ENCODE data around the gene HBP1. TPM values are rescaled to one million over a fixed set of nuclear protein-coding genes. Genes with fewer than 3 reads are reported as not detected.

The HBP1 gene
- total and polyA plus RNA-seq, 2 experiments from 2014 or later: 55.1 to 66.0 TPM

DNA sequence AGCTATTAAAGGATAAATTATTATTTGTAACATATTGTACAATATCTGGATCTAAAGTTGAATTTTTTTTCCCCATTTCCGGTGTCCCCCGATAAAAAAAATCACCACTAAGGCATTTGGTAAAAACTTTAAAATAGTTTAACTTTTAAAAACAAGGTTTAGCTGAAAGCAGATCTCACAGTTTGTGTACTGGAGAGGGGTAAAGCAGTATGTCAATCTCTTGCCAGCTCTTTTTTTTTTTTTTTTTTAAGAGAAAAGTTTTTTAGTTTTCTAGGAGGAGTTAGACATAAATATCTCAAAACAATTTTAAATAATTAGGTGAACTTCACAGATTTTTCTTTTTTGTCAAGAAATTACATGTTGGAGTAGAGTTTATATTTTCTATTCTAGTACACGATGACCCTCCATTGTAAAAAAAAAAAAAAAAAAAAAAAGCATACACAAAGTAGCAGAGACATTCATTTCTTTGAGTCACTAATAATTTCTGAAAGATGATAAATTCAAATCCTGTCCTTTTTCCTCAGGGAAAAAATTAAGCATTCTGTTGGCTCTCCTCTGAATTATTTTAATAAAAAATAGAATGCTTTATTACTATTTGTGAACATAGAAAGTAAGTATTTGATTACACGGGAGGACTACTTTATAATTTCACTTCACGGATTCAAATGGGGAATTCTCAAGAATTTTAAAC, 1.9 kb upstream of the HBP1 start:
- Histone ChIP-seq H3K36me3 (no peaks in the 10 kb centered on the region), H3K4me1 (ENCODE audit: low read depth) (peaks cover 16% of the 10 kb centered on the region), H3K27me3 (no peaks in the 10 kb centered on the region), H3K27ac (peak overlapping the region; percentile 98), H3K9me3 (ENCODE audit: low read depth) (no peaks in the 10 kb centered on the region), H3K4me3 (peak overlapping the region; percentile 48)
- peak in 1 of 2 donors; percentile 12 for DNase-seq (ENCODE audit: low read depth in 1 of 2, low spot score in 1 of 2)
- no peak for TF ChIP-seq CTCF (IDR thresholded peaks at IDR 0.05; ENCODE audit: low read depth, low read length)

- H3K27me3 ChIP-seq: no peaks in the 10 kb centered on the region
- peak overlapping the region; percentile 98 for H3K27ac ChIP-seq
- TF ChIP-seq CTCF (IDR thresholded peaks at IDR 0.05; ENCODE audit: low read depth, low read length): peak; percentile 48
- no peaks in the 10 kb centered on the region for H3K9me3 ChIP-seq (ENCODE audit: low read depth)
- H3K4me1 ChIP-seq (ENCODE audit: low read depth): peaks cover 16% of the 10 kb centered on the region
- peak overlapping the region; percentile 48 for H3K4me3 ChIP-seq
- DNase-seq (ENCODE audit: low read depth in 1 of 2, low spot score in 1 of 2): peak; percentile 71 to 93
- H3K36me3 ChIP-seq: no peaks in the 10 kb centered on the region
These were observed 1.1 kb upstream of the HBP1 start for GRCh38 chr7:107167483-107168232.

- DNase-seq (ENCODE audit: low read depth in 1 of 2, low spot score in 1 of 2): peak; percentile 98 to 99
- Histone ChIP-seq H3K36me3 (no peaks in the 10 kb centered on the region), H3K27me3 (no peaks in the 10 kb centered on the region), H3K27ac (peak overlapping the region; percentile 97), H3K9me3 (ENCODE audit: low read depth) (no peaks in the 10 kb centered on the region), H3K4me1 (ENCODE audit: low read depth) (peaks cover 26% of the 10 kb centered on the region), H3K4me3 (peak overlapping the region; percentile 74)
- no peak for TF ChIP-seq CTCF (IDR thresholded peaks at IDR 0.05; ENCODE audit: low read depth, low read length)
These were observed 582 bp downstream of the HBP1 start for GRCh38 chr7:107169120-107170050.

DNA sequence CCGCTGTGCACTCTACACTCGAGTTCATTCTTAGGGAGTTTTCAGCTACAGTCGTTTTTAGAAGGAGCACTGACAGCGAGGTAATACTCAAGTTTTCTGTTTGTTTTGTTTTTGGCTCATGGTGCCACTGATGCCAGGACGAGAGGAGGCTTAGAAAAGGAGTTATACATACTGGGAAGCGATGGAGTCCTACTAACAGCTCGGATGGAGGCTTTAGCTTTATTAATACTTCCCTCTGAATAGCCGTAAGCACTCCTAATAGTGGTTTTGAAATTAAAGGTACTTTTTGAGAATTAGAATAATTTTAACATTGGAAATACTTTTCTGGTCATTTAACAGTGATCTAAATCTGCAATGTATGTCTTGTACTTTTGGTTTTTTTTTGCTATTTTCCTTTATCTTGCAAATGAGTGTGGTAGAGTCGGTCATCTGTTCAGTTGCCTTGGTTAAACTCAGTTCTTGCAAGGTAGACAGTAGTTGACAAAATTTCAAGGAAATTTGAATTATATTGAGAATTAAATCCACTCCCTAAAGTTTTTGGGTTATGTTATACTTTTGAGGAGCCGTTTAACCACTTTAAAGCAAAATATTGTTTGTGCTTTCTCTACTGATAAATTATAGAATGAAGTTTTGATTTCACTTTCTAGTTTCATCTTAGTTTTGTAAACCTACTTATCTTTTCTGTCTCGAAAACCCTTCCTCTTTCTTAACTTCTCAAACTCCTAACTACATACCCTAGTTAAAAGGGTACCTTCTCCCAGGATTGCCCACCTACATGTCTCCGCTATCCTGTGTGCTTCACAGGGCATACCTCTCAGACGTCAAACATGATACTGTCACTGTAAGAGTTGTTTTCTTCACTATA, 1.5 kb downstream of the HBP1 start:
- Histone ChIP-seq H3K4me1 (ENCODE audit: low read depth) (peaks cover 28% of the 10 kb centered on the region), H3K27ac (peak overlapping the region; percentile 97), H3K27me3 (no peaks in the 10 kb centered on the region), H3K9me3 (ENCODE audit: low read depth) (no peaks in the 10 kb centered on the region), H3K4me3 (peak overlapping the region; percentile 74), H3K36me3 (no peaks in the 10 kb centered on the region)
- TF ChIP-seq CTCF (IDR thresholded peaks at IDR 0.05; ENCODE audit: low read depth, low read length): no peak
- no peak for DNase-seq (ENCODE audit: low read depth in 1 of 2, low spot score in 1 of 2)
